HG03064 (cell line): ENCODE measurements around the gene ACP7.
"Not testable (repeated sequence)": the region's sequence is repeated elsewhere in the genome, so short reads cannot be mapped to it uniquely, and the experiment has no call there.

Experiments used
- ATAC-seq: cut with Tn5 transposase; IDR thresholded peaks from one replicate; pipeline ENCODE4 v1.9.1; 2021; ENCODE audit warnings: low read depth; ENCODE audit not compliant: unreplicated experiment

ACP7 gene

DNA sequence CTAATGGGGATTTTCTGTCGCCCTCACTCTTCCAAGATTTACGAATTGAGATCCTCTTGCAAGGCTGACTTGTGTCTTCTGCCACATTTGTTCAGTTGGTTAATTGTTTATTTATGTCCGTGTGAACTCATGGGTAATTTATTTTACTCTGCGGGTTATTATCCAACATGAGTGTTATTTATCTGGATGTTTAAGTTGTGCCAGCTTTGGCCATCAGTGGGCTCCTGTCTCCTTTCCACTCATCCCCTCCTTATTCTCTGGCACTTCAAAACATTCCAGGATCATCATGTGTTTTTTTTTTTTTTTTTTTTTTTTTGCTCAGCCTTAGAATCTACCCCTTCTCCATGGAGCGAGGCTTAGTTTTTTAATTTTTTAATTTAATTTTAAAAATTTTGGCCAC, 19.0 kb downstream of the ACP7 start:
- ATAC-seq, result no peak

DNA sequence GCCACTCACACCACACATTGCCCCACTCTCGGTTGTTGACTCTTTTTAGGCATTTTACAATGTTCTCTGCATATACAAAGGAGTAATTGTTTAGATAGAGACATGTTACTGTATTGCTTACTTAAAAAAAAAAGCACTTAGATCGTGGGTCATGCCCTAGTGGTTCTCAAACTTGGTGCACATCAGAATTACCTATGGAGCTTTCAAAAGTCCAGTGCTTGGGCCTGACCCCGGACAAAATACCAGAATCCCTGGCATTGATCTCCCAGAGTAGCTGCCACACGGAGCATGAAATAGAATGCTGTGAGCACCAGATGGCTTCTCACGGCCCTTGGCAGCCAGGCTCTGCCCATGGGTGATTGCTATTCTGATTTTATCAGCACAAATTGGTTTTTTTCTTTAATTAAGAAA, 20.0 kb downstream of the ACP7 start:
- ATAC-seq, result no peak

DNA sequence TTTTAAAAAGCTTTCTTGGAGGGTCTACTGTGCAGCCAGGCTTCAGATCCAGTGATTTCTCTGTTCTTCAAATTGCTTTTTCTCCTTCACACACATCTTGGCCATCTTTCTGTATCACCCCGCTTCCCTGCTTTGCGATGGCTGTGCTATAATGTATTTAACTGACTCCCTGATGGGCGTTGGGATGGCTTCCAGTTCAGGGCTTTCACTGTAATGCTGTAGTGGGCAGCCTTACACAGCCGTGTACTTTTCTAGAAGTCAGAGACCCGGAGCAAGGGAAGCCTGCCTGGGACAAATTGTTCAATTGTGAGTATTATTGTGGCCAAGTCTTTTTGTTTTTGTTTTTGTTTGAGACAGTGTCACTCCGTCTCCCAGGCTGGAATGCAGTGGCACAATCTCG, 22.0 kb downstream of the ACP7 start:
- no peak for ATAC-seq

GRCh38 chr19:39109641-39110040, 25.5 kb downstream of the ACP7 start:
- no peak for ATAC-seq

GRCh38 chr19:39110263-39110967, 26.2 kb downstream of the ACP7 start:
- no peak for ATAC-seq

DNA sequence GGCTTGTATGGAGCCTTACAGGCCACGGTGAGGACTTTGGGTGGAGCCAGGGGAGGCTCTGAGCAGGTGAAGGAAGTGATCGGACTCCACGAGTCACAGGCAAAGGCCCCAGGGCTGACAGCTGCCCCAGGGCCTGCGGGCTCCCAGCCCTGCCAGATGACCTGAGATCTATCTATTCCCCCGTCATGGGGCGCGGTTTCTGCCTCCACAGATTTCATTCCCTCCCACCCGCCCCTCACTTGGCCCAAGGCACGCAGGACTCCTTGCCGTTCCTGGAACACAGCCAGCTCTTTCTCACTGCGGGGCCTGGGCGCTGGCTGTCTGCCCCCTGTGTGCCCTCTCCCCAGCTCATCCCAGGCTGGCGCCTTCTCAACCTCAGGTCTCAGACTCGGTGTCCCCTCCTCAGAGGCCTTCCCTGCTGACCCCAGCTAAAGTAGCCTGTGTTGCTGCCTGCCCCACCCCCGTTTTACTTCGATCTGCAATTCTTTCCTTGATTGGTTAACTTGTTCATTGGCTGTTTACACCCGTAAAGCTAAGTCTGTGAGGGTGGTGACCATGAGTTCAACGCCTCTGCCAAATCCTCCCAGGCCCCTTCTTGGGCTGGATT, 27.5 kb downstream of the ACP7 start:
- no peak for ATAC-seq

DNA sequence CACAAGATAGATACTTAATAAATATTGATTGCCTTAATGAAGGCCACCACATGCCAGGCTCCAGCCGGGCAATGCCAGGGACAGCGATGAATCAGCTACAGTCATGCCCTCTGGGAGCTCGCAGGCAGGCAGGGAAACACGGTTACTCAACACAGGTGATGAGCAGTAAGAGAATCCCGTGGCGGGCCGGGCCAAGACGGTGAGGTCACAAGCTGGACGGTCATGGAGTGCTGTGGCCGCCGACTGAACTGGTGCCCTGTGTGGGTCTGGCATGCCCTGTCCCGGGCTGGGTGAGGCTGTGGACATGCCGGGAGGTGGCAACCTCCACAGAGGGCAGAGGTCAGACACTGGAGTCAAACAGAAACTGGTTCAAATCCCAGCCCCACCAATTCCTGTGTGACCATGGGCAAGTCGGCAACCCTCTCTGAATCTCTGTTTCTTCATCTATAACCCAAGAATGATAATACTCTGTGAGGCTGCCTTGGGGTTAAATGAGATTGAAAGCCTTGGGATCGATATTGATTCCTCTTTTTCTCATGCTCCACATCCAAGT, 28.2 kb downstream of the ACP7 start:
- no peak for ATAC-seq

GRCh38 chr19:39113199-39113598, 29.0 kb downstream of the ACP7 start:
- ATAC-seq, result no peak

- ATAC-seq, result no peak
Observed at GRCh38 chr19:39115105-39115847, 31.1 kb downstream of the ACP7 start.

GRCh38 chr19:39117023-39117422, 32.9 kb downstream of the ACP7 start:
- ATAC-seq, result not testable (repeated sequence)

DNA sequence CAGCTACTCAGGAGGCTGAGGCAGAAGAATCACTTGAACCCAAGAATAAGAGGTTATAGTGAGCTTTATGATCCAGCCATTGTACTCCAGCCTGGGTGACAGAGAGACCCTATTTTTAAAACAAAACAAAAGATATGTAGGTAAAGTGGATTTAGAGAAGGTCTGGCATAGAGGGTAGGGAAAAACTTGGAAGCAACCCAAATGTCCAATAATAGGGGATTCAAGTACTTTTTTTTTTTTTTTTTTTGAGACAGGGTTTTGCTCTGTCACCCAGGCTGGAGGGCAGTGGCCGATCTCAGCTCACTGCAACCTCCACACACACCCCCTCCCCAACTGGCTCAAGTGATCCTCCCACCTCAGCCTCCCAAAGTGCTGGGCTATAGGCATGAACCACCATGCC, 35.7 kb downstream of the ACP7 start:
- ATAC-seq, result no peak

DNA sequence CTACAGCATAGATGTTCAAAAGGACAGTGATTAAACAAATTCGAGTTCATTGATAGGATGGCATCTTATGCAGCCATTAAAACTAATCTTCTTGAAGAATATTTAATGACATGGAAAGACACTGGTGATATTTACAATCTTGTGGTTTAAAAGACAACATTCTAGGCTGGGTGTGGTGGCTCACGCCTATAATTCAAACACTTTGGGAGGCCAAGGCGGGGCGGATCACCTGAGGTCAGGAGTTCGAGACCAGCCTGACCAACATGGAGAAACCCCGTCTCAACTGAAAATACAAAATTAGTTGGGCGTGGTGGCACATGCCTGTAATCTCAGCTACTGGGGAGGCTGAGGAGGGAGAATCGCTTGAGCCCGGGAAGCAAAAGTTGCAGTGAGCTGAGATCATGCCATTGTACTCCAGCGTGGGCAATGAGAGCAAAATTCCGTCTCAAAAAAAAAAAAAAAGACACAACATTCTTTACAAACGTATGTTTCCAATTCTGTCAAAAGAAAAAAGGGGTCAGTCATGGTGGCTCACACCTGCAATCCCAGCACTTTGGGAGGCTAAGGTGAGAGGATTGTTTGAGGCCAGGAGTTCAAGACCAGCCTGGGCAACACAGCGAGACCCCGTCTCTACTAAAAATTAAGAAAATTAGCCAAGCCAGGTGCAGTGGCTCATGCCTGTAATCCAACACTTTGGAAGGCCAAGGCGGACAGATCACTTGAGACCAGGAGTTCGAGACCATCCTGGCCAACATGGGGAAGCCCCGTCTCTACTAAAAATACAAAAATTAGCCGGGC, 39.0 kb downstream of the ACP7 start:
- ATAC-seq, result no peak

DNA sequence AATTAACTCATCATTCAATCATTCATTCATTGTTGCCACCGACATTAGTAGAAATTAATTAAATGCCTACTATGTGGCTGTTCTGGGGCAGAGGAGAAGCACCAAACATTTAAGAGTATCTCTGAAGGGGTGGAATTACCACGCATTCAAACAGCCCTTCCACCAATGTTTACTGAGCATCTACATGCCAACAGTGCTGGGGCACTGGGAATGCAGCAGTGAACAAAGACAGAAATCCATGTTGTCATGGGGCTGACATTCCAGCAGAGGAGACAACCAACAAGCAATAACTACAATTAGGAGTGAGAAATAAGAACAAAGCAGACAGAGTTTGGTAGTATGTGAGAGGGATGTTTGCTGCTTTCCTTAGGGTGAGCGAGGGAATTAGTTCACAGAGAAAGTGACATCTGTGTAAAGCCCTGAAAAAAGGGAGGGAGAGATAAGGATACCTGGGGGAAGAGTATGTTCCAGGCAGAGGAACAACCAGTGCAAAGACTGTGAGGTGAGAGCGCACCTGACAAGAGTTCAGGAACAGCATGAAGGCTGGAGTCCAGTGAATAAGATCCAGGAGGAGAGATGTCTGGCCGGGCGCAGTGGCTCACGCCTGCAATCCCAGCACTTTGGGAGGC, 40.1 kb downstream of the ACP7 start:
- ATAC-seq, result no peak

- peak; percentile 9 for ATAC-seq
Observed at GRCh38 chr19:39125199-39125553, 41.0 kb downstream of the ACP7 start.

DNA sequence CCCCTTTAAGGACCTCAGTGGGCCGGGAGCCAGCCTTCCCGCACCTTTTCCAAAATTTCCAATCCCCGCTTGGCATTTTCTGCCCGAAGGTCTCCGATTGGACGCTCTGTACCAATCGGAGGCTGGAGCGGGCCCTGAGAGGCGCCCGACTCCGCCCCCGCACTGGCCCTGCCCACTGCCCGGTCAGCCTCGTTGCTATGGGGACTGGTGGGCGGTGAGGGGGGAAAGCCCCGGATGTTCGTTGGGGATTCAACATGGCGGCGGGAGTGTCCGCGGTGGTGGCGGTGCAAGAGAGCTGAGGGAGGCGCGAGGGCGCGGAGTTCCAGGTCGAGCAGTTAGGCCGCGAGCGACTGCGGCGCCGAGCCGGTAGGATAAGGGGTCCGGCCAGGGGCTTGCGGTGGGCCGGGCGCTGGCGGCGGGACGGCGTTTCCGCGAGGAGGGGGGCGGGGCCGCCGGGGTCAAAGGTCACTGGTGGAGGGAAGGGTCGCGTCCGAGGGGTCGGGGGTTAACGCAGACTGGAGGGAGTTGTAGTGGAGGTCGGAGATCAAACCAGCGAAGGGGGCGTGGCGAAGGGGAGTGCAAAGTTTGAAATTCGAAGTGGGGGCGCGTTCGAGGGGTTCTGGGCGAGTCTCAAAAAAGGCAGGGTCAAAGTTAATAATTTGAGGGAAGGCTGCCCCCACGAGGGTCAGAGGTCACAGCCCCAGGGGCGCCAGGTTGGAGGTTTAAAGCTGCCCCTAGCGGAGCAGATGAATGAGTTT, 41.6 kb downstream of the ACP7 start, which contains the start of gene PAK4:
TSS of gene PAK4 (plus strand) at position 233 of the 758 bp plus-strand sequence. CDS start 43,768 bp downstream, outside the sequence.
- ATAC-seq, result peak; percentile 87

DNA sequence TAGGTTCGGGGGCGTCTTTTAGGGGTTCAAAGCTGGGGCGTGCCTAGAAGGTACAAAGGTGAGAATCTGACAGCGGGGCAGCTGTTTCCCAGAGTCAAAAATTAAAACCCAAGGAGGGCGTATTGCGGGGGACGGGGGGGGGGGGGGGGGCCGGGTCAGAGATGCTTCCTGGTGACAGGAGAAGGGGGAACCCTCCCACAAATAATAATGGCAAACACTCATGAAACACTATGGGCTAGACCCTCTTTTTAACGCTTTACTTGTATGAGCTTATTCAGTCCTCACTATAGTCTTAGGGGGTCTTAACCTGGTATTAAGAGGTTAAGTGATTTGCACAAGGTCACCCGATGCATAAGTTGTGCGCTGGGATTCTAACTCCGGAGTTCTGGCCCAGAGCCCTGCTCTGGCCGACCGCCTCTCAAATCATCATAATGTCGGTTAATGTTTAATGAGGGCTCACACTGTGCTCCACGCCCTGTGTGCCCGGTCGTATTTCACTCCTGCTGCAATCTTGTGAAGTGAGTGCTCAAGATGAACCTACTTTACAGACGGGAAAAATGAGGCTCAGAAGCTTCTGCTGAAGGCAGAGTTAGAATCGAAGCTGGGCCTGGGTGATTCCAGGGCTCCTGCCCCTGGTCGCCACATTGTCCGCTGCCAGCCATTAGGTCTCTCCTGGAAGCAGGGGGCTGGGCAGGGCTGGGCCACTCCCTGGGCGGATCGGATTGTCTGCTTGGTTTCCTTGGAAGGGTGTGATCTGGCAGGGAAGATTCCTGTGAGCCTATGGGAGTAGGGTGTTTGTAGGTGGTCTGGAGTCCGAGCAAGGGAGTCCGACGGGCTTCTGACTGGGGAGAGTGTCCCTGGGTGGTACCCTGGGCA, 42.4 kb downstream of the ACP7 start:
- no peak for ATAC-seq

- no peak for ATAC-seq
Observed at GRCh38 chr19:39127812-39128515, 43.8 kb downstream of the ACP7 start.

GRCh38 chr19:39128516-39129079, 44.4 kb downstream of the ACP7 start:
- no peak for ATAC-seq
